K562 (cell line): ENCODE results near the gene CD52. TPM values are rescaled to one million over a fixed set of nuclear protein-coding genes. Genes with fewer than 3 reads are reported as not detected.

Experiments used
- KDM1A ChIP-seq, 2 experiments: fragments of 450-650 bp; IDR thresholded peaks; 2 replicates each; pipeline ENCODE4 v1.6.1; 2016; ENCODE audit warnings: mild to moderate bottlenecking in 2 of 2
- KDM5B ChIP-seq: fragments of 200-600 bp; sonication (generic); IDR thresholded peaks from 2 replicates; pipeline ENCODE4 v1.6.1; 2012; ENCODE audit warnings: low read depth, mild to moderate bottlenecking, moderate library complexity, low read length, control low read depth, inconsistent platforms; ENCODE audit not compliant: insufficient replicate concordance
- MBD2 ChIP-seq: sonication (generic); IDR thresholded peaks from 2 replicates; pipeline ENCODE4 v1.6.1; 2016; ENCODE audit warnings: low read depth, borderline replicate concordance
- MTA1 ChIP-seq: fragments of 450-650 bp; IDR thresholded peaks from 2 replicates; pipeline ENCODE4 v1.6.1; 2017; ENCODE audit warnings: borderline replicate concordance
- NCOA4 ChIP-seq: fragments of 450-650 bp; IDR thresholded peaks from 2 replicates; pipeline ENCODE4 v1.6.1; 2018; ENCODE audit warnings: mild to moderate bottlenecking; ENCODE audit not compliant: partially characterized antibody
- PHF8 ChIP-seq: fragments of 200-600 bp; sonication (generic); IDR thresholded peaks from 2 replicates; pipeline ENCODE4 v1.6.1; 2012; ENCODE audit warnings: mixed run types, mild to moderate bottlenecking, inconsistent platforms, low read length, moderate library complexity, borderline replicate concordance
- TAL1 ChIP-seq: fragments of 450-650 bp; IDR thresholded peaks from 2 replicates; pipeline ENCODE4 v1.6.1; 2016; ENCODE audit warnings: mild to moderate bottlenecking
- polyA plus RNA-seq, 8 experiments: library from polyadenylated mRNA; depleted of rRNA in 4 of 8; stranded (reverse) in 5 of 8; unstranded in 3 of 8; fragments of >200 nt; fragmentation: Nextera tagmentation in 2 of 8; fragmentation: Illumina TruSeq in 1 of 8; extraction: Ambion mirVana in 2 of 8; extraction: Trizol in 1 of 8; gene quantifications; 2 replicates each; pipeline versions ENCODE4 v1.2.1 to v1.2.3, GENCODE V29; 2011 to 2014; ENCODE audit warnings: inconsistent platforms in 1 of 8, missing spikeins in 1 of 8
- total RNA-seq, 7 experiments: library from RNA; depleted of rRNA in 6 of 7; stranded (reverse); fragments of >200 nt in 6 of 7; fragmentation: Illumina TruSeq in 2 of 7; extraction: Trizol in 2 of 7; gene quantifications; 2 replicates each; pipeline versions ENCODE4 v1.2.1 to v1.2.3, GENCODE V29; 2011 to 2021; ENCODE audit warnings: low replicate concordance in 1 of 7
- TF ChIP-seq, protein P1 (sequence below): fragments of 200-600 bp; sonication (generic); IDR thresholded peaks from one replicate; pipeline ENCODE4 v1.6.1; 2012; ENCODE audit warnings: mild to moderate bottlenecking, low read depth, low read length, inconsistent platforms
- TF ChIP-seq, protein P2 (sequence below): sonication (generic); formaldehyde crosslinking; IDR thresholded peaks from 2 replicates; pipeline ENCODE4 v1.9.0; 2022; ENCODE audit warnings: mild to moderate bottlenecking, missing genetic modification reagents
- TF ChIP-seq, protein P3 (sequence below): fragments of 450-650 bp; conservative IDR thresholded peaks from 2 replicates; pipeline ENCODE4 v1.6.1; 2016; ENCODE audit warnings: missing genetic modification characterization, low read depth, mild to moderate bottlenecking, control low read depth, missing compliant biosample characterization

CD52 gene
- total and polyA plus RNA-seq, 9 of the 15 experiments (the other 6 are each of a cell fraction or from before 2014, with no cell fraction given), result 34.9 to 488 (median 173) TPM

DNA sequence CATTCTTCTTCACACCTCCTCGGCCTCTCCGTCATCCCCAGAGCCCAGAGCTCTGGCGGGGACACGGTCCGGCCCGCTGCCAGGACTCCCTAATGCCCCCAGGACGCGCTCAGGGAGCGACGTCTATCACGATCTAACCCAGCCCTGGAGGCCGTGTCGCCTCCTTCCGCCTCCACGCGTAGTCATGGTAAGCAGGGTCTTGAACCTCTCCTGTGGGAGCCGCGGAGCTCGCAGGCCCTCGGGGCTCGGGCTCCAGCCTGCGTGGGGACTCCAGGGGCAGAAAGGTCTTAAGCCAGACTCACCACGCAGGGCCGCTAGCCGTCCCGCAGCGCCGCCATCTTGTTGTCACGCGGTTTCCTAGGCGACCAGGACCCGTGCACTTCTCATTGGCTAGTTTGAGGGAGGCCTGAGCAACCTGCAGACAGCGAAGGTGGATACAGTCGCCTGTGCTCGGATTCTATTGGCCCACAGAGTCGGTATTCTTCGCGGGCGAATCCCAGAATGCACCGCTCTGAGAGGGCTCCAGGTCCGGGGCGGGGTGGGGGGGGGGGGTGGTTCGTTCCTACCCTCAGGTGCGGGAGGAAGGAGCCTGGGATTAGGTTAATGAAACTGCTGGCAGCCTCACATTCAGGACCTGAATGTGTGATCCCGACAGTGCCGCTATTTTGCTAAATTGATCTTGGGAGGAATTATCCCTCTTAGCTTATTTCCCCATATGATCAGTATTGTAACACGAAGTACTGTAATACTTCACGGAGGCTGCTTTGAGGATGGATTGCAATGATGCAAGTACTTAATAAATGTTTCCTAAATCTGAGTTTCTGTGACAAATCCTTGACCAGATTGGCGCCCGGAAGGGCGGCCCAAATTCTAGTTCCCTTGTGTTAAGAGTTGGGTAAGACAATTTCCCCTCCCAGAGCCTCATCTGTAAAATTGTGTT, 11.2 kb upstream of the CD52 start, which contains the start of gene UBXN11 (continued):
- TF ChIP-seq, protein P1, sequence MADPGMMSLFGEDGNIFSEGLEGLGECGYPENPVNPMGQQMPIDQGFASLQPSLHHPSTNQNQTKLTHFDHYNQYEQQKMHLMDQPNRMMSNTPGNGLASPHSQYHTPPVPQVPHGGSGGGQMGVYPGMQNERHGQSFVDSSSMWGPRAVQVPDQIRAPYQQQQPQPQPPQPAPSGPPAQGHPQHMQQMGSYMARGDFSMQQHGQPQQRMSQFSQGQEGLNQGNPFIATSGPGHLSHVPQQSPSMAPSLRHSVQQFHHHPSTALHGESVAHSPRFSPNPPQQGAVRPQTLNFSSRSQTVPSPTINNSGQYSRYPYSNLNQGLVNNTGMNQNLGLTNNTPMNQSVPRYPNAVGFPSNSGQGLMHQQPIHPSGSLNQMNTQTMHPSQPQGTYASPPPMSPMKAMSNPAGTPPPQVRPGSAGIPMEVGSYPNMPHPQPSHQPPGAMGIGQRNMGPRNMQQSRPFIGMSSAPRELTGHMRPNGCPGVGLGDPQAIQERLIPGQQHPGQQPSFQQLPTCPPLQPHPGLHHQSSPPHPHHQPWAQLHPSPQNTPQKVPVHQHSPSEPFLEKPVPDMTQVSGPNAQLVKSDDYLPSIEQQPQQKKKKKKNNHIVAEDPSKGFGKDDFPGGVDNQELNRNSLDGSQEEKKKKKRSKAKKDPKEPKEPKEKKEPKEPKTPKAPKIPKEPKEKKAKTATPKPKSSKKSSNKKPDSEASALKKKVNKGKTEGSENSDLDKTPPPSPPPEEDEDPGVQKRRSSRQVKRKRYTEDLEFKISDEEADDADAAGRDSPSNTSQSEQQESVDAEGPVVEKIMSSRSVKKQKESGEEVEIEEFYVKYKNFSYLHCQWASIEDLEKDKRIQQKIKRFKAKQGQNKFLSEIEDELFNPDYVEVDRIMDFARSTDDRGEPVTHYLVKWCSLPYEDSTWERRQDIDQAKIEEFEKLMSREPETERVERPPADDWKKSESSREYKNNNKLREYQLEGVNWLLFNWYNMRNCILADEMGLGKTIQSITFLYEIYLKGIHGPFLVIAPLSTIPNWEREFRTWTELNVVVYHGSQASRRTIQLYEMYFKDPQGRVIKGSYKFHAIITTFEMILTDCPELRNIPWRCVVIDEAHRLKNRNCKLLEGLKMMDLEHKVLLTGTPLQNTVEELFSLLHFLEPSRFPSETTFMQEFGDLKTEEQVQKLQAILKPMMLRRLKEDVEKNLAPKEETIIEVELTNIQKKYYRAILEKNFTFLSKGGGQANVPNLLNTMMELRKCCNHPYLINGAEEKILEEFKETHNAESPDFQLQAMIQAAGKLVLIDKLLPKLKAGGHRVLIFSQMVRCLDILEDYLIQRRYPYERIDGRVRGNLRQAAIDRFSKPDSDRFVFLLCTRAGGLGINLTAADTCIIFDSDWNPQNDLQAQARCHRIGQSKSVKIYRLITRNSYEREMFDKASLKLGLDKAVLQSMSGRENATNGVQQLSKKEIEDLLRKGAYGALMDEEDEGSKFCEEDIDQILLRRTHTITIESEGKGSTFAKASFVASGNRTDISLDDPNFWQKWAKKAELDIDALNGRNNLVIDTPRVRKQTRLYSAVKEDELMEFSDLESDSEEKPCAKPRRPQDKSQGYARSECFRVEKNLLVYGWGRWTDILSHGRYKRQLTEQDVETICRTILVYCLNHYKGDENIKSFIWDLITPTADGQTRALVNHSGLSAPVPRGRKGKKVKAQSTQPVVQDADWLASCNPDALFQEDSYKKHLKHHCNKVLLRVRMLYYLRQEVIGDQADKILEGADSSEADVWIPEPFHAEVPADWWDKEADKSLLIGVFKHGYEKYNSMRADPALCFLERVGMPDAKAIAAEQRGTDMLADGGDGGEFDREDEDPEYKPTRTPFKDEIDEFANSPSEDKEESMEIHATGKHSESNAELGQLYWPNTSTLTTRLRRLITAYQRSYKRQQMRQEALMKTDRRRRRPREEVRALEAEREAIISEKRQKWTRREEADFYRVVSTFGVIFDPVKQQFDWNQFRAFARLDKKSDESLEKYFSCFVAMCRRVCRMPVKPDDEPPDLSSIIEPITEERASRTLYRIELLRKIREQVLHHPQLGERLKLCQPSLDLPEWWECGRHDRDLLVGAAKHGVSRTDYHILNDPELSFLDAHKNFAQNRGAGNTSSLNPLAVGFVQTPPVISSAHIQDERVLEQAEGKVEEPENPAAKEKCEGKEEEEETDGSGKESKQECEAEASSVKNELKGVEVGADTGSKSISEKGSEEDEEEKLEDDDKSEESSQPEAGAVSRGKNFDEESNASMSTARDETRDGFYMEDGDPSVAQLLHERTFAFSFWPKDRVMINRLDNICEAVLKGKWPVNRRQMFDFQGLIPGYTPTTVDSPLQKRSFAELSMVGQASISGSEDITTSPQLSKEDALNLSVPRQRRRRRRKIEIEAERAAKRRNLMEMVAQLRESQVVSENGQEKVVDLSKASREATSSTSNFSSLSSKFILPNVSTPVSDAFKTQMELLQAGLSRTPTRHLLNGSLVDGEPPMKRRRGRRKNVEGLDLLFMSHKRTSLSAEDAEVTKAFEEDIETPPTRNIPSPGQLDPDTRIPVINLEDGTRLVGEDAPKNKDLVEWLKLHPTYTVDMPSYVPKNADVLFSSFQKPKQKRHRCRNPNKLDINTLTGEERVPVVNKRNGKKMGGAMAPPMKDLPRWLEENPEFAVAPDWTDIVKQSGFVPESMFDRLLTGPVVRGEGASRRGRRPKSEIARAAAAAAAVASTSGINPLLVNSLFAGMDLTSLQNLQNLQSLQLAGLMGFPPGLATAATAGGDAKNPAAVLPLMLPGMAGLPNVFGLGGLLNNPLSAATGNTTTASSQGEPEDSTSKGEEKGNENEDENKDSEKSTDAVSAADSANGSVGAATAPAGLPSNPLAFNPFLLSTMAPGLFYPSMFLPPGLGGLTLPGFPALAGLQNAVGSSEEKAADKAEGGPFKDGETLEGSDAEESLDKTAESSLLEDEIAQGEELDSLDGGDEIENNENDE, result no peak
- TF ChIP-seq MTA1, result no peak
- TF ChIP-seq NCOA4, result no peak
- TF ChIP-seq PHF8, result peak; percentile 87; the same call in 1 of the 2 replicates
- TF ChIP-seq MBD2, result peak; percentile 76
- TF ChIP-seq KDM5B, result peak; percentile 58
- TF ChIP-seq, protein P2, sequence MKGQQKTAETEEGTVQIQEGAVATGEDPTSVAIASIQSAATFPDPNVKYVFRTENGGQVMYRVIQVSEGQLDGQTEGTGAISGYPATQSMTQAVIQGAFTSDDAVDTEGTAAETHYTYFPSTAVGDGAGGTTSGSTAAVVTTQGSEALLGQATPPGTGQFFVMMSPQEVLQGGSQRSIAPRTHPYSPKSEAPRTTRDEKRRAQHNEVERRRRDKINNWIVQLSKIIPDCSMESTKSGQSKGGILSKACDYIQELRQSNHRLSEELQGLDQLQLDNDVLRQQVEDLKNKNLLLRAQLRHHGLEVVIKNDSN, result 0 out of 2 replicates have a peak, but pooled peaks have one; percentile 7
- peak in 1 of 2 experiments; percentile 29; a peak in 1 of 4 replicates for TF ChIP-seq KDM1A (IDR thresholded peaks at IDR 0.05)
- TF ChIP-seq TAL1, result no peak
- TF ChIP-seq, protein P3, sequence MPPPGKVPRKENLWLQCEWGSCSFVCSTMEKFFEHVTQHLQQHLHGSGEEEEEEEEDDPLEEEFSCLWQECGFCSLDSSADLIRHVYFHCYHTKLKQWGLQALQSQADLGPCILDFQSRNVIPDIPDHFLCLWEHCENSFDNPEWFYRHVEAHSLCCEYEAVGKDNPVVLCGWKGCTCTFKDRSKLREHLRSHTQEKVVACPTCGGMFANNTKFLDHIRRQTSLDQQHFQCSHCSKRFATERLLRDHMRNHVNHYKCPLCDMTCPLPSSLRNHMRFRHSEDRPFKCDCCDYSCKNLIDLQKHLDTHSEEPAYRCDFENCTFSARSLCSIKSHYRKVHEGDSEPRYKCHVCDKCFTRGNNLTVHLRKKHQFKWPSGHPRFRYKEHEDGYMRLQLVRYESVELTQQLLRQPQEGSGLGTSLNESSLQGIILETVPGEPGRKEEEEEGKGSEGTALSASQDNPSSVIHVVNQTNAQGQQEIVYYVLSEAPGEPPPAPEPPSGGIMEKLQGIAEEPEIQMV, result no peak
